ENCODE measurements around the gene FXYD4. TPM values are rescaled to one million over a fixed set of nuclear protein-coding genes. Genes with fewer than 3 reads are reported as not detected.
"Not testable (repeated sequence)": the region's sequence is repeated elsewhere in the genome, so short reads cannot be mapped to it uniquely, and the experiment has no call there.

The FXYD4 gene
- total RNA-seq, 1 donor from 2014 or later, result not detected

- no peak for DNase-seq (ENCODE audit: low read depth, low spot score)
Measured at GRCh38 chr10:43375401-43376020, 4.1 kb downstream of the FXYD4 start.

GRCh38 chr10:43376046-43376635, 4.7 kb downstream of the FXYD4 start:
- DNase-seq (ENCODE audit: low read depth, low spot score), result no peak

- DNase-seq (ENCODE audit: low read depth, low spot score), result no peak
Measured at GRCh38 chr10:43376828-43377423, 5.5 kb downstream of the FXYD4 start.

GRCh38 chr10:43377424-43377883, 6.0 kb downstream of the FXYD4 start:
- DNase-seq (ENCODE audit: low read depth, low spot score), result no peak

- no peak for DNase-seq (ENCODE audit: low read depth, low spot score)
Measured at GRCh38 chr10:43380610-43381222, 9.3 kb downstream of the FXYD4 start.

GRCh38 chr10:43383204-43383971, 12.0 kb downstream of the FXYD4 start:
- DNase-seq (ENCODE audit: low read depth, low spot score), result no peak

- DNase-seq (ENCODE audit: low read depth, low spot score), result no peak
Measured at GRCh38 chr10:43384252-43385221, 13.1 kb downstream of the FXYD4 start.

- no peak for DNase-seq (ENCODE audit: low read depth, low spot score)
Measured at GRCh38 chr10:43385412-43386004, 14.1 kb downstream of the FXYD4 start.

GRCh38 chr10:43386549-43386948, 15.1 kb downstream of the FXYD4 start:
- no peak for DNase-seq (ENCODE audit: low read depth, low spot score)

- no peak for DNase-seq (ENCODE audit: low read depth, low spot score)
Measured at GRCh38 chr10:43386981-43387677, 15.7 kb downstream of the FXYD4 start.

GRCh38 chr10:43387678-43388032, 16.2 kb downstream of the FXYD4 start:
- DNase-seq (ENCODE audit: low read depth, low spot score), result no peak

GRCh38 chr10:43389867-43390266, 18.4 kb downstream of the FXYD4 start:
- no peak for DNase-seq (ENCODE audit: low read depth, low spot score)

GRCh38 chr10:43390333-43390732, 18.9 kb downstream of the FXYD4 start:
- DNase-seq (ENCODE audit: low read depth, low spot score), result no peak

GRCh38 chr10:43390759-43391158, 19.3 kb downstream of the FXYD4 start:
- no peak for DNase-seq (ENCODE audit: low read depth, low spot score)

- no peak for DNase-seq (ENCODE audit: low read depth, low spot score)
Measured at GRCh38 chr10:43391496-43391895, 20.1 kb downstream of the FXYD4 start.

GRCh38 chr10:43392748-43393147, 21.3 kb downstream of the FXYD4 start:
- no peak for DNase-seq (ENCODE audit: low read depth, low spot score)

GRCh38 chr10:43393186-43393585, 21.8 kb downstream of the FXYD4 start:
- DNase-seq (ENCODE audit: low read depth, low spot score), result not testable (repeated sequence)

- no peak for DNase-seq (ENCODE audit: low read depth, low spot score)
Measured at GRCh38 chr10:43393606-43394360, 22.3 kb downstream of the FXYD4 start.

GRCh38 chr10:43394868-43395267, 23.4 kb downstream of the FXYD4 start:
- no peak for DNase-seq (ENCODE audit: low read depth, low spot score)

Data from pulmonary artery endothelial cell (primary cell).